HG03520 (cell line): Measurements from ENCODE around the gene GUCA1A.
"Not testable (repeated sequence)": the region's sequence is repeated elsewhere in the genome, so short reads cannot be mapped to it uniquely, and the experiment has no call there.

ENCODE experiments used
- ATAC-seq: cut with Tn5 transposase; IDR thresholded peaks from one replicate; pipeline ENCODE4 v1.9.1; 2021; ENCODE audit warnings: mild to moderate bottlenecking, moderate library complexity; ENCODE audit not compliant: unreplicated experiment

GUCA1A gene

GRCh38 chr6:42171813-42172581 is 1.2 kb upstream of the GUCA1A start:
- no peak for ATAC-seq

- ATAC-seq, result no peak
Measured at GRCh38 chr6:42175860-42176259, 2.7 kb downstream of the GUCA1A start.

GRCh38 chr6:42176981-42177380 is 3.8 kb downstream of the GUCA1A start:
- ATAC-seq, result no peak

- ATAC-seq, result no peak
Measured at GRCh38 chr6:42177514-42178364, 4.6 kb downstream of the GUCA1A start.

- ATAC-seq, result no peak
Measured at GRCh38 chr6:42179261-42179944, 6.2 kb downstream of the GUCA1A start.

GRCh38 chr6:42179945-42180313 is 6.8 kb downstream of the GUCA1A start:
- ATAC-seq, result no peak

GRCh38 chr6:42182101-42182500 is 8.9 kb downstream of the GUCA1A start:
- no peak for ATAC-seq

- ATAC-seq, result no peak
Measured at GRCh38 chr6:42184475-42184874, 11.3 kb downstream of the GUCA1A start.

GRCh38 chr6:42185597-42185996 is 12.4 kb downstream of the GUCA1A start:
- no peak for ATAC-seq

GRCh38 chr6:42188406-42188805 is 15.2 kb downstream of the GUCA1A start:
- ATAC-seq, result no peak

GRCh38 chr6:42190554-42191183 is 17.5 kb downstream of the GUCA1A start:
- no peak for ATAC-seq

- ATAC-seq, result not testable (repeated sequence)
Measured at GRCh38 chr6:42192385-42192784, 19.2 kb downstream of the GUCA1A start.

GRCh38 chr6:42193491-42193894 is 20.3 kb downstream of the GUCA1A start:
- no peak for ATAC-seq

- ATAC-seq, result no peak
Measured at GRCh38 chr6:42194056-42194455, 20.9 kb downstream of the GUCA1A start.

- ATAC-seq, result no peak
Measured at GRCh38 chr6:42195415-42195814, 22.3 kb downstream of the GUCA1A start.

- no peak for ATAC-seq
Measured at GRCh38 chr6:42197555-42198362, 24.6 kb downstream of the GUCA1A start.

GRCh38 chr6:42199106-42199981 is 26.2 kb downstream of the GUCA1A start:
- no peak for ATAC-seq

GRCh38 chr6:42200035-42200434 is 26.9 kb downstream of the GUCA1A start:
- ATAC-seq, result no peak

- no peak for ATAC-seq
Measured at GRCh38 chr6:42201382-42201781, 28.2 kb downstream of the GUCA1A start.
